Measurements from ENCODE around the gene FAM20B. TPM values are rescaled to one million over a fixed set of nuclear protein-coding genes. Genes with fewer than 3 reads are reported as not detected.
A peak's percentile ranks its signal among the peaks of the same experiment; 100 is the strongest.

FAM20B gene
- total RNA-seq, 1 donor from 2014 or later, result 31.4 TPM

DNA sequence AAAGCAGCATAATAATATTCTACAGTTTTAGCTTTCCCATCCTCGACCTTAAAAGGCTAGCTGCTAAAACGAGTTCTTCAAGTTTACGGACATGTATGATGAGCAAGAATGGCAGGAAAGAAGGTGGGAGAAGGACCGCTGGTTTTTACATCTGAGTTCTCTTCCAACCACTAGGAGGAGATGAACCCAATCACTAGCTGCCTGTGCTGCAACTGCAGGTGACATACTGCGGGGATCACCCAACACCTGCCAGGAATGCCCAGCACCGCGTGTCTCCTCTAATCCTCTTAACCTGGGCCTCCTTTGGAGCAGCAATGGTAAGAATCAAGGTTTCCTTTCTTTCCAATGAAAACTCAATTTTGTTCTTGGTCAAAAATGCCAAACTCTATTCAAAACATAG lies 79.7 kb downstream of the FAM20B start:
- no peak for DNase-seq (ENCODE audit: low spot score)
- H3K27me3 Mint-ChIP-seq (ENCODE audit: unreplicated experiment), result peaks cover 10% of the 10 kb centered on the region
- no peak overlapping the region for H3K4me3 Mint-ChIP-seq (ENCODE audit: unreplicated experiment)
- TF ChIP-seq, protein P1, sequence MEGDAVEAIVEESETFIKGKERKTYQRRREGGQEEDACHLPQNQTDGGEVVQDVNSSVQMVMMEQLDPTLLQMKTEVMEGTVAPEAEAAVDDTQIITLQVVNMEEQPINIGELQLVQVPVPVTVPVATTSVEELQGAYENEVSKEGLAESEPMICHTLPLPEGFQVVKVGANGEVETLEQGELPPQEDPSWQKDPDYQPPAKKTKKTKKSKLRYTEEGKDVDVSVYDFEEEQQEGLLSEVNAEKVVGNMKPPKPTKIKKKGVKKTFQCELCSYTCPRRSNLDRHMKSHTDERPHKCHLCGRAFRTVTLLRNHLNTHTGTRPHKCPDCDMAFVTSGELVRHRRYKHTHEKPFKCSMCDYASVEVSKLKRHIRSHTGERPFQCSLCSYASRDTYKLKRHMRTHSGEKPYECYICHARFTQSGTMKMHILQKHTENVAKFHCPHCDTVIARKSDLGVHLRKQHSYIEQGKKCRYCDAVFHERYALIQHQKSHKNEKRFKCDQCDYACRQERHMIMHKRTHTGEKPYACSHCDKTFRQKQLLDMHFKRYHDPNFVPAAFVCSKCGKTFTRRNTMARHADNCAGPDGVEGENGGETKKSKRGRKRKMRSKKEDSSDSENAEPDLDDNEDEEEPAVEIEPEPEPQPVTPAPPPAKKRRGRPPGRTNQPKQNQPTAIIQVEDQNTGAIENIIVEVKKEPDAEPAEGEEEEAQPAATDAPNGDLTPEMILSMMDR (IDR thresholded peaks at IDR 0.05; ENCODE audit: unreplicated experiment), result peak; percentile 48
- H3K9me3 Mint-ChIP-seq (ENCODE audit: unreplicated experiment), result no peaks in the 10 kb centered on the region
- H3K27ac Mint-ChIP-seq (ENCODE audit: unreplicated experiment), result no peak overlapping the region
- peaks cover 55% of the 10 kb centered on the region for H3K36me3 Mint-ChIP-seq (ENCODE audit: low read depth, unreplicated experiment)
- peaks cover 7% of the 10 kb centered on the region for H3K4me1 Mint-ChIP-seq (ENCODE audit: unreplicated experiment)

DNA sequence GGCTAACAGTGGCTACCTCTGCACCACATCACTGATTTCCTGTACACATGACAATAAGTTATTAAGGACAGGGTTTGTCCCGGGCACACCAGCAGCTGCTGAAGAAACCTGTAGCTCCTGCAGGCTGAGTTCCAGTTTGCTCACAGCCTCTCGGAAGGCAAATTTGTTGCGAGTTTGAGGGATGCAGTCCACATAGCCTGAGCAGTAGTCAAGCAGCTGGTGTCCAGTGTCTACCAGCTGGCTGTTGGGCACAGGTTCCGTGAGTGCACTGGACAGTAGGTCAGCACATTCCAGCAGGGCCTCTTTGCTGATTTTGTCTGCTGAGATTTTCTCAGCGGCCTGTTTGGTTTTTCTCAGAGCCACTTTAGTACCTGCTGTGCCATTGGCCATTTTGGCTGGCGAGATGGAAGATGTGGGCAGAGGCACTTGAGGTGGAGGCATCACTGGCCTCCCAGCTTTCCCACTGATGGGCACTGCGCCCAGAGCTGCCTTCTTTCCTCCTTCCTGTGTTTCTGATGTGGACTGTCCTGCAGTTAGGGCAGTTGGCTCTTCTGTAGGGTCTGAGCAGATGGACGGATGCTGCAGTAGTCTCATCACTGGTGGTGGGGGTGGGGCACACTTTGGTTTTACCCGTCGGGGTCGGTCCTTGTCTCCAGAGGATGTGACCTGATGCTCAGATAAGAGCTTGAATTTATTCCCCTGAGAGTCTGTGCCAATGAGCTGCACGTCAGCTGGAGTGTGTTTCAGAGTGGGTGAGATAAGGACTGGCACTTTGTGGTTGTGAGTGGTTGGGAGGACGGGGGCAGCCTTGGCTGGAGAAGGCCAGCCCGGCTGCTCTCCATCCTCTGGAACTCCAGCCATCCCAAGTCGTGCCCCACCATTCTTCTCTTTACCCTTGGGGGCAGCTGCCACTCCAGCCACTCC lies 82.3 kb downstream of the FAM20B start:
- Mint-ChIP-seq H3K9me3 (ENCODE audit: unreplicated experiment) (no peaks in the 10 kb centered on the region), H3K27me3 (ENCODE audit: unreplicated experiment) (peaks cover 6% of the 10 kb centered on the region), H3K4me3 (ENCODE audit: unreplicated experiment) (peak overlapping the region; percentile 57), H3K36me3 (ENCODE audit: low read depth, unreplicated experiment) (peaks cover 40% of the 10 kb centered on the region), H3K27ac (ENCODE audit: unreplicated experiment) (no peak overlapping the region), H3K4me1 (ENCODE audit: unreplicated experiment) (no peaks in the 10 kb centered on the region)
- no peak for DNase-seq (ENCODE audit: low spot score)
- TF ChIP-seq, protein P1 (IDR thresholded peaks at IDR 0.05; ENCODE audit: unreplicated experiment), result no peak

DNA sequence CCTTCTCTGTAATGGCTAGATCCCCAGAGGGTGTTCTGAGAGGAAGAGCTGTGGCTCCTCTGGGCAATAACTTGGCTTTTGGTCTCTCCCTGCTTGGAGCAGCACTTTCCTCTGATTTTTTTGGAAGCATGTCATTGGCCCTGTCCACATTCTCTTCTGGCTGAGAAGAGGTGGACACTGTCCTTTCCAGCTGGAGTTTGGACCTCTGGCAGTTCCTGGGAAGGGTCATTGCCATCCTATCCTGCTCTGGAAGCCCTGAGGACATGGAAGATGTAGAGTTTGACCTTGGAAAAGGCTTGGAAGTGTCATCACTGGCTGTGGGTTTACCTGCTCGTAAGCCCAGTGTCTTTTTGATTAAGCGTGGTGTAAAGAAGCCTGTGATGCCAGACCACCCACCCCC lies 83.0 kb downstream of the FAM20B start:
- peak overlapping the region; percentile 65 for H3K4me3 Mint-ChIP-seq (ENCODE audit: unreplicated experiment)
- peaks cover 6% of the 10 kb centered on the region for H3K27me3 Mint-ChIP-seq (ENCODE audit: unreplicated experiment)
- H3K9me3 Mint-ChIP-seq (ENCODE audit: unreplicated experiment), result no peaks in the 10 kb centered on the region
- no peaks in the 10 kb centered on the region for H3K4me1 Mint-ChIP-seq (ENCODE audit: unreplicated experiment)
- DNase-seq (ENCODE audit: low spot score), result no peak
- H3K27ac Mint-ChIP-seq (ENCODE audit: unreplicated experiment), result no peak overlapping the region
- H3K36me3 Mint-ChIP-seq (ENCODE audit: low read depth, unreplicated experiment), result peaks cover 40% of the 10 kb centered on the region
- TF ChIP-seq, protein P1 (IDR thresholded peaks at IDR 0.05; ENCODE audit: unreplicated experiment), result no peak

DNA sequence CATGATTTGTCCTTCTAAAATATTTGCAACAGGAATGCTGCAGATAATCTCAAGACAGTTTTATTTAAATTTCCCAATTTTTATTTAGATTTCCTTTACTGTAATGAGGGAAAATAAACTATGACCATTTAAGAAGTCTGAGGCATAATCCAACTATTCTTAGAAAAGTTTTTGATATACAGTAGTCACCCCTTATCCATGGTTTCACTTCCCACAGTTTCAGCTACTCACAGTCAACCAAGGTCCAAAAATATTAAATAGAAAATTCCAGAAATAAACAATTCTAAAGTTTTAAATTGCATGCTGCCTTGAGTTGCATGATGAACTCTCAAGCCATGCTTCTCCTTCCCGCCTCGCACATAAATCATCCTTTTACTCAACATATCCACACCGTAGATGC lies 89.5 kb downstream of the FAM20B start:
- no peak overlapping the region for H3K27ac Mint-ChIP-seq (ENCODE audit: unreplicated experiment)
- peaks cover 39% of the 10 kb centered on the region for H3K36me3 Mint-ChIP-seq (ENCODE audit: low read depth, unreplicated experiment)
- TF ChIP-seq, protein P1 (IDR thresholded peaks at IDR 0.05; ENCODE audit: unreplicated experiment), result no peak
- no peaks in the 10 kb centered on the region for H3K4me1 Mint-ChIP-seq (ENCODE audit: unreplicated experiment)
- DNase-seq (ENCODE audit: low spot score), result no peak
- H3K27me3 Mint-ChIP-seq (ENCODE audit: unreplicated experiment), result peaks cover 2% of the 10 kb centered on the region
- no peaks in the 10 kb centered on the region for H3K9me3 Mint-ChIP-seq (ENCODE audit: unreplicated experiment)
- H3K4me3 Mint-ChIP-seq (ENCODE audit: unreplicated experiment), result no peak overlapping the region

DNA sequence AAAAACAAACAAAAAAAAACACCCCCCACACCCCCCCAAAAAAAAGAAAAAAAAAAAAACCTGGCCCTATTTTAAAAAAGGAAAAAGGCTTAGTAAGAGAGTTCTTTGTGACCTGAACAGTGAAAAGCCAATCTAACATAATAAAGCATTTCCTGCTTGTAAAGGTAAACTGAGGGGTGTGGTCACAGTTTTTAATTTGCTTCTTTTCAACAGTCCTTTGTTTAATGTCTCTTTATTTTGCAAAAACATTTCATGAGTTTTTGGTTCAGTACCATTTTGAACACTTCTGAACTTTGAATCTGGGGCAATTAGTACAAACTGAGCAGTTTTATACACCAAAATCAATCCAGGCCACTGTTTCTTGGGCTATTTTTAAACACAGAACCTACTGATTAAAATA lies 93.8 kb downstream of the FAM20B start:
- no peak for DNase-seq (ENCODE audit: low spot score)
- Mint-ChIP-seq H3K4me3 (ENCODE audit: unreplicated experiment) (no peak overlapping the region), H3K36me3 (ENCODE audit: low read depth, unreplicated experiment) (peaks cover 47% of the 10 kb centered on the region), H3K9me3 (ENCODE audit: unreplicated experiment) (no peaks in the 10 kb centered on the region), H3K27ac (ENCODE audit: unreplicated experiment) (peak overlapping the region; percentile 67), H3K4me1 (ENCODE audit: unreplicated experiment) (no peaks in the 10 kb centered on the region), H3K27me3 (ENCODE audit: unreplicated experiment) (peaks cover 2% of the 10 kb centered on the region)
- TF ChIP-seq, protein P1 (IDR thresholded peaks at IDR 0.05; ENCODE audit: unreplicated experiment), result no peak

Data from endothelial cell (in vitro differentiated cells).